K562 treated with DMSO at 1 percent for 4 hours (cell line): ENCODE results near the gene WT1. TPM values are rescaled to one million over a fixed set of nuclear protein-coding genes. Genes with fewer than 3 reads are reported as not detected.

Experiments used
- total RNA-seq: library from RNA; unstranded; fragments of 300-600 nt; gene quantifications from 2 replicates; pipeline ENCODE4 v1.2.3, GENCODE V29; 2022; ENCODE audit not compliant: insufficient read depth

The WT1 gene
- total RNA-seq = 15.2 and 17.4 TPM in 2 replicates

GRCh38 chr11:32435511-32435941, at the start of gene WT1:
TSS of gene WT1 (minus strand) at chr11:32435539.

Other genes starting within 250 kb of the WT1 start
- gene EIF3M, start 148.3 kb upstream of the WT1 start, total RNA-seq = 353 and 369 TPM in 2 replicates